Osteoblast (primary cell): ENCODE results near the gene SHE. TPM values are rescaled to one million over a fixed set of nuclear protein-coding genes. Genes with fewer than 3 reads are reported as not detected.

Experiments used
- DNase-seq: peaks from one replicate; pipeline ENCODE4 v3.0.0; 2011; ENCODE audit warnings: low spot score, mixed read lengths; ENCODE audit not compliant: insufficient read length; ENCODE audit errors: missing footprints
- H2AFZ ChIP-seq: 2 replicates; pipeline ENCODE4 v1.6.0; 2011; ENCODE audit warnings: mild to moderate bottlenecking, low read length
- H3K27ac ChIP-seq: 2 replicates; pipeline ENCODE4 v1.5.1; 2011; ENCODE audit warnings: mild to moderate bottlenecking, low read depth, low read length, moderate library complexity
- H3K27me3 ChIP-seq: 2 replicates; pipeline ENCODE4 v1.6.0; 2012; ENCODE audit warnings: mild to moderate bottlenecking, control low read depth, inconsistent platforms, low read length, moderate library complexity; ENCODE audit not compliant: insufficient read depth
- H3K36me3 ChIP-seq: 2 replicates; pipeline ENCODE4 v1.5.1; 2011; ENCODE audit warnings: mild to moderate bottlenecking, low read length, control low read depth, moderate library complexity; ENCODE audit not compliant: insufficient read depth
- H3K4me1 ChIP-seq: 2 replicates; pipeline ENCODE4 v1.5.1; 2011; ENCODE audit warnings: mild to moderate bottlenecking, low read length, control low read depth, moderate library complexity; ENCODE audit not compliant: insufficient read depth
- H3K4me2 ChIP-seq: 2 replicates; pipeline ENCODE4 v1.6.0; 2011; ENCODE audit warnings: mild to moderate bottlenecking, low read length; ENCODE audit not compliant: insufficient read depth
- H3K4me3 ChIP-seq: fragments of 200-600 bp; sonication (generic); 3 replicates; pipeline ENCODE4 v1.5.1; 2012; ENCODE audit warnings: mild to moderate bottlenecking, low read length, inconsistent platforms; ENCODE audit not compliant: insufficient read depth
- H3K79me2 ChIP-seq: 2 replicates; pipeline ENCODE4 v1.6.0; 2012; ENCODE audit warnings: mild to moderate bottlenecking, low read length, control low read depth, inconsistent platforms; ENCODE audit not compliant: insufficient read depth
- H3K9me3 ChIP-seq: 2 replicates; pipeline ENCODE4 v1.5.1; 2011; ENCODE audit warnings: low read depth, low read length, control low read depth
- H4K20me1 ChIP-seq: 2 replicates; pipeline ENCODE4 v1.6.0; 2012; ENCODE audit warnings: mild to moderate bottlenecking, low read length, control low read depth; ENCODE audit not compliant: insufficient read depth
- total RNA-seq: library from RNA; depleted of rRNA; stranded (reverse); fragments of >200 nt; gene quantifications from 2 replicates; pipeline ENCODE4 v1.2.3, GENCODE V29; 2012
- TF ChIP-seq, protein P1 (sequence below): IDR thresholded peaks from 2 replicates; pipeline ENCODE4 v1.5.1; 2011; ENCODE audit warnings: mild to moderate bottlenecking, low read depth, low read length, moderate library complexity; ENCODE audit errors: extremely low read depth

SHE gene
- total RNA-seq, 1 donor = not detected

DNA sequence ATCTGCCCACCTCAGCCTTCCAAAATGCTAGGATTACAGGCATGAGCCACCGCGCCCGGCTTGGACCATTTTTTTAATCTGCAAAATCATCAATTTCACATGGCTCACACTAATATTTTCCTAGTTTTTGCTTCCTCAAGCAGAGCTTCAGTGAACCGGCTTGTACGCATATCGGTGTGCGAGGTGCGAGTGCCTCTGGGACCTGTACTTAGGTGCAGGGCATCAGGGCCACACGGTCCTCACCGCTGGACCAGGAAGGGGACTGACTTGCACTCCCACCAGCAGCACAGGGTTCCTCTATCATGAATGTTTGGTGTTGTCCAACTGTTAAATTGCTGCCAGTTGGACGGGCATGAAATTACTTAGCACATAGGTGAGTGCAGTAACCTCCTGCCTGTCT lies 15.4 kb upstream of the SHE start:
- Histone ChIP-seq H3K4me1 (no peaks in the 10 kb centered on the region), H4K20me1 (no peaks in the 10 kb centered on the region), H3K4me3 (no peak overlapping the region), H3K27me3 (peaks cover 39% of the 10 kb centered on the region), H3K27ac (no peak overlapping the region), H3K79me2 (no peaks in the 10 kb centered on the region), H3K4me2 (no peak overlapping the region), H3K9me3 (no peaks in the 10 kb centered on the region), H3K36me3 (no peaks in the 10 kb centered on the region), H2AFZ (no peak overlapping the region)
- TF ChIP-seq, protein P1, sequence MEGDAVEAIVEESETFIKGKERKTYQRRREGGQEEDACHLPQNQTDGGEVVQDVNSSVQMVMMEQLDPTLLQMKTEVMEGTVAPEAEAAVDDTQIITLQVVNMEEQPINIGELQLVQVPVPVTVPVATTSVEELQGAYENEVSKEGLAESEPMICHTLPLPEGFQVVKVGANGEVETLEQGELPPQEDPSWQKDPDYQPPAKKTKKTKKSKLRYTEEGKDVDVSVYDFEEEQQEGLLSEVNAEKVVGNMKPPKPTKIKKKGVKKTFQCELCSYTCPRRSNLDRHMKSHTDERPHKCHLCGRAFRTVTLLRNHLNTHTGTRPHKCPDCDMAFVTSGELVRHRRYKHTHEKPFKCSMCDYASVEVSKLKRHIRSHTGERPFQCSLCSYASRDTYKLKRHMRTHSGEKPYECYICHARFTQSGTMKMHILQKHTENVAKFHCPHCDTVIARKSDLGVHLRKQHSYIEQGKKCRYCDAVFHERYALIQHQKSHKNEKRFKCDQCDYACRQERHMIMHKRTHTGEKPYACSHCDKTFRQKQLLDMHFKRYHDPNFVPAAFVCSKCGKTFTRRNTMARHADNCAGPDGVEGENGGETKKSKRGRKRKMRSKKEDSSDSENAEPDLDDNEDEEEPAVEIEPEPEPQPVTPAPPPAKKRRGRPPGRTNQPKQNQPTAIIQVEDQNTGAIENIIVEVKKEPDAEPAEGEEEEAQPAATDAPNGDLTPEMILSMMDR = no peak
- no peak for DNase-seq

DNA sequence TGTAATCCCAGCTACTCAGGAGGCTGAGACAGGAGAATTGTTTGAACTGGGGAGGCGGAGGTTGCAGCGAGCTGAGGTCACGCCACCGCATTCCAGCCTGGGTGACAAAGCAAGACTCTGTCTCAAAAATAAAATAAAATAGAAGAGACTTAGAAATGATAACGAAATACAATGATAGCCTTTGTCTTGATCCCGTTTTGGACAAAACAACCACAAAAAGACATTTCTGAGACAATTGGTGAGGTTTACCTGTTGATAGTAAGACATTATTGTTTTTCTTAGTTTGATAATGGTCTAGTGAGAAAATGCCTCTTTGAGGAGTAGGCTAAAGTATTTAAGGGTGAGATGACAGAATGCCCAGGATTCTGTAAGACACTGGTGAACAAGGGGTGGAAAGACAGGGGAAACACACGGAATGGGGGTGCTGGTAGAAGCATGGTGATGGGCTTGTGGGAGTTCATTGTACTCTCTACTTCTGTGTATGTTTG lies 11.9 kb upstream of the SHE start:
- Histone ChIP-seq H3K36me3 (no peaks in the 10 kb centered on the region), H2AFZ (no peak overlapping the region), H4K20me1 (no peaks in the 10 kb centered on the region), H3K4me2 (no peak overlapping the region), H3K4me1 (no peaks in the 10 kb centered on the region), H3K79me2 (no peaks in the 10 kb centered on the region), H3K27ac (no peak overlapping the region), H3K27me3 (peaks cover 36% of the 10 kb centered on the region), H3K9me3 (no peaks in the 10 kb centered on the region), H3K4me3 (no peak overlapping the region)
- DNase-seq = no peak
- TF ChIP-seq, protein P1 = no peak

DNA sequence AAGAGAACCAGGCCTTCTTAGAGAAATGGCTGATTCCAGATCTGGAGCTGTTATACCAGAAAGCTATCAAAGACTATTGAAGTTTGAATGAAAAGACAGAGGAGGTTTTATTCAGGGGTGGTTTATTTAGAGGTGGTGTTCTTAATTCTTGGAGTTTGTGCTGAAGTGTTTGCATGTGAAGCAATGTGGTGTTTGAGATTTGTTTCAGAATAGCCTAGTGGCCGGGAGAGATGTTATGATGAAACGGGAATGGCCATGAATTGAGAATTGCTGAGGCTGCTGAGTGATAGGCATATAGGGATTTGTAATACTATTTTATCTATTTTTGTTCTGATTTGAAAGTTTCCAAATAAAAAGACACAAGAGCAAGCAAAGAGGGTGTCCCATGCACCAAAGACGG lies 10.5 kb upstream of the SHE start:
- TF ChIP-seq, protein P1 = no peak

DNA sequence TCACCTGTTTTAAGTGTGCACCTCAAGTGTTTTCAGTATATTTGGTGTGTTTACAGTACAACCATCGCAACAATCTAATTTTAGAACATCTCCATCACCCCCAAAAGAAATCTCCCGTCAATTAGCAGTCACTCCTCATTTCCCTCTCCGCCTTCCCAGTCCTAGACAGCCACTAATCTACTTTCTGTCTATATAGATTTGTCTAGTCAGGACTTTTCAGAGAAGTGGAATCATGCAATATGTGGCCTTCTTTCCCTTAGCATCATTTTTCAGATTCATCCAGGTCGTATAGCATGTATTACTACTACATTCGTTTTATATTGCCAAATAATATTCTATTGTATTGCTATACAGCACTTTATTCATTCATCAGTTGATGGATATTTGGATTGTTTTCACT lies 1.7 kb upstream of the SHE start:
- TF ChIP-seq, protein P1 = no peak
- no peaks in the 10 kb centered on the region for H4K20me1 ChIP-seq
- H3K79me2 ChIP-seq = no peaks in the 10 kb centered on the region
- H3K36me3 ChIP-seq = no peaks in the 10 kb centered on the region
- H3K4me1 ChIP-seq = no peaks in the 10 kb centered on the region
- peaks cover 71% of the 10 kb centered on the region for H3K27me3 ChIP-seq
- H3K9me3 ChIP-seq = no peaks in the 10 kb centered on the region
- H3K4me3 ChIP-seq = no peak overlapping the region
- no peak overlapping the region for H3K27ac ChIP-seq
- DNase-seq = no peak
- H3K4me2 ChIP-seq = no peak overlapping the region
- H2AFZ ChIP-seq = no peak overlapping the region

More for the DNA sequence above, 10.5 kb upstream of the SHE start:
- DNase-seq = no peak
- Histone ChIP-seq H3K4me1 (no peaks in the 10 kb centered on the region), H3K27me3 (peaks cover 40% of the 10 kb centered on the region), H3K4me3 (no peak overlapping the region), H2AFZ (no peak overlapping the region), H4K20me1 (no peaks in the 10 kb centered on the region), H3K27ac (no peak overlapping the region), H3K36me3 (no peaks in the 10 kb centered on the region), H3K4me2 (no peak overlapping the region), H3K79me2 (no peaks in the 10 kb centered on the region), H3K9me3 (no peaks in the 10 kb centered on the region)
